ENCODE results near the gene SLC4A5.

- TF ChIP-seq, protein P1, sequence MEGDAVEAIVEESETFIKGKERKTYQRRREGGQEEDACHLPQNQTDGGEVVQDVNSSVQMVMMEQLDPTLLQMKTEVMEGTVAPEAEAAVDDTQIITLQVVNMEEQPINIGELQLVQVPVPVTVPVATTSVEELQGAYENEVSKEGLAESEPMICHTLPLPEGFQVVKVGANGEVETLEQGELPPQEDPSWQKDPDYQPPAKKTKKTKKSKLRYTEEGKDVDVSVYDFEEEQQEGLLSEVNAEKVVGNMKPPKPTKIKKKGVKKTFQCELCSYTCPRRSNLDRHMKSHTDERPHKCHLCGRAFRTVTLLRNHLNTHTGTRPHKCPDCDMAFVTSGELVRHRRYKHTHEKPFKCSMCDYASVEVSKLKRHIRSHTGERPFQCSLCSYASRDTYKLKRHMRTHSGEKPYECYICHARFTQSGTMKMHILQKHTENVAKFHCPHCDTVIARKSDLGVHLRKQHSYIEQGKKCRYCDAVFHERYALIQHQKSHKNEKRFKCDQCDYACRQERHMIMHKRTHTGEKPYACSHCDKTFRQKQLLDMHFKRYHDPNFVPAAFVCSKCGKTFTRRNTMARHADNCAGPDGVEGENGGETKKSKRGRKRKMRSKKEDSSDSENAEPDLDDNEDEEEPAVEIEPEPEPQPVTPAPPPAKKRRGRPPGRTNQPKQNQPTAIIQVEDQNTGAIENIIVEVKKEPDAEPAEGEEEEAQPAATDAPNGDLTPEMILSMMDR (IDR thresholded peaks at IDR 0.05), result no peak
- TF ChIP-seq POLR2A (IDR thresholded peaks at IDR 0.05), result no peak
Observed at GRCh38 chr2:74174909-74175308, 168.3 kb downstream of the SLC4A5 start.
